Thymus (tissue), 11 donors: ENCODE measurements around the gene TECTA. TPM values are rescaled to one million over a fixed set of nuclear protein-coding genes. Genes with fewer than 3 reads are reported as not detected.

Experiments used
- DNase-seq, 9 donors: peaks; one replicate each; pipeline ENCODE4 v3.0.0-alpha.2; 2013; ENCODE audit warnings: low spot score in 9 of 9, low read depth in 6 of 9, missing footprints in 1 of 9
- H3K27ac ChIP-seq, 2 donors: one replicate each; pipeline ENCODE4 v1.5.1; 2013; ENCODE audit warnings: control low read depth in 1 of 2, low read depth in 1 of 2, low read length in 1 of 2, mild to moderate bottlenecking in 1 of 2, moderate library complexity in 1 of 2
- H3K27me3 ChIP-seq, 2 donors: one replicate each; pipeline ENCODE4 v1.5.1; 2013; ENCODE audit warnings: low read length in 1 of 2; ENCODE audit not compliant: control insufficient read depth in 2 of 2, insufficient read depth in 1 of 2
- H3K36me3 ChIP-seq, 2 donors: one replicate each; pipeline ENCODE4 v1.5.1; 2013; ENCODE audit warnings: low read length in 1 of 2, mild to moderate bottlenecking in 1 of 2, moderate library complexity in 1 of 2; ENCODE audit not compliant: control insufficient read depth in 2 of 2, insufficient read depth in 2 of 2
- H3K4me1 ChIP-seq, 2 donors: one replicate each; pipeline ENCODE4 v1.5.1; 2013; ENCODE audit warnings: low read length in 2 of 2; ENCODE audit not compliant: control insufficient read depth in 2 of 2, insufficient read depth in 2 of 2
- H3K4me3 ChIP-seq, 2 donors: one replicate each; pipeline ENCODE4 v1.5.1; 2013; ENCODE audit warnings: low read length in 2 of 2, control low read depth in 1 of 2, mild to moderate bottlenecking in 1 of 2
- H3K9me3 ChIP-seq, 2 donors: one replicate each; pipeline ENCODE4 v1.5.1; 2013; ENCODE audit warnings: low read length in 1 of 2, mild to moderate bottlenecking in 1 of 2; ENCODE audit not compliant: control insufficient read depth in 2 of 2, insufficient read depth in 1 of 2
- WGBS: extraction: QIAGEN DNeasy Blood & Tissue Kit; methylation state at CpG from one replicate; pipeline ENCODE4 v1.1.7; 2013; 5-methylcytosine and 5-hydroxymethylcytosine counted together
- polyA plus RNA-seq: library from polyadenylated mRNA; stranded (reverse); fragments of 200-250 nt; gene quantifications from one replicate; pipeline ENCODE4 v1.2.3, GENCODE V29; 2013
- total RNA-seq: library from RNA; stranded (reverse); fragments of 120-200 nt; gene quantifications from one replicate; pipeline ENCODE4 v1.2.4, GENCODE V29; 2013
- donor health status: healthy.

TECTA gene
- total and polyA plus RNA-seq, 2 donors: 0.19 to 0.71 TPM

DNA sequence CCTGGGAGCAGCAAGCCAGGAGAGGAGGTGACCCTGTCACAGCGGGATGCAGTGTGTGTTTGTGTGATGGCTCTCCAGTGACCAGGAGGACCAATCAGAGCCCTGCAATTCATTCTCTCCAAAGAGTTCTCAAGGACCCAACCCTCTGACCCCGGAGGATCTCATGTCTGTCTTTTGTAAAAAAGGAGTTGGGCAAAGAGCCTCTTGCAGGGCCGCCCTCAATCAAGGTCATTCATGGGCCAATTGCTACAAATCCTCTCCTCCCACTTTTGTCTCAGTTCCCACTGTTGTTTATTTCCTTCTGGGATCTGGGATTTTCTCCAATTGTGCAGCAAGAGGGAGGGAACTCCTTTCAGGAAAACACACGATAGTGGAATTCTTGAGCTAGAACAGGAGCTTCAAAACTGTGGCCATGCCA is 4.0 kb downstream of the TECTA start:
- Histone ChIP-seq H3K4me1 (no peaks in the 10 kb centered on the region), H3K27me3 (no peaks in the 10 kb centered on the region), H3K9me3 (no peaks in the 10 kb centered on the region), H3K36me3 (no peaks in the 10 kb centered on the region), H3K27ac (no peak overlapping the region), H3K4me3 (no peak overlapping the region)
- 93% methylated on average over 4 of the region's 4 CpGs for WGBS
- no peak for DNase-seq

GRCh38 chr11:121105481-121106195 is 4.6 kb downstream of the TECTA start:
- no peaks in the 10 kb centered on the region for H3K4me1 ChIP-seq
- no peak overlapping the region for H3K27ac ChIP-seq
- WGBS: 95% methylated on average over 6 of the region's 6 CpGs
- H3K36me3 ChIP-seq: no peaks in the 10 kb centered on the region
- no peaks in the 10 kb centered on the region for H3K27me3 ChIP-seq
- no peaks in the 10 kb centered on the region for H3K9me3 ChIP-seq
- DNase-seq: no peak
- no peak overlapping the region for H3K4me3 ChIP-seq

GRCh38 chr11:121106812-121107211 is 5.8 kb downstream of the TECTA start:
- no peak overlapping the region for H3K4me3 ChIP-seq
- 83% methylated on average over 5 of the region's 5 CpGs for WGBS
- H3K36me3 ChIP-seq: no peaks in the 10 kb centered on the region
- peaks cover 0 to 4% of the 10 kb centered on the region in 2 donors for H3K27me3 ChIP-seq
- no peaks in the 10 kb centered on the region for H3K9me3 ChIP-seq
- no peak for DNase-seq
- H3K4me1 ChIP-seq: no peaks in the 10 kb centered on the region
- no peak overlapping the region for H3K27ac ChIP-seq

GRCh38 chr11:121108413-121108812 is 7.4 kb downstream of the TECTA start:
- Histone ChIP-seq H3K4me3 (no peak overlapping the region), H3K27ac (no peak overlapping the region), H3K36me3 (no peaks in the 10 kb centered on the region), H3K27me3 (peaks cover 0 to 8% of the 10 kb centered on the region in 2 donors), H3K9me3 (no peaks in the 10 kb centered on the region), H3K4me1 (no peaks in the 10 kb centered on the region)
- 51% methylated on average over 1 of the region's 1 CpG for WGBS
- no peak for DNase-seq

DNA sequence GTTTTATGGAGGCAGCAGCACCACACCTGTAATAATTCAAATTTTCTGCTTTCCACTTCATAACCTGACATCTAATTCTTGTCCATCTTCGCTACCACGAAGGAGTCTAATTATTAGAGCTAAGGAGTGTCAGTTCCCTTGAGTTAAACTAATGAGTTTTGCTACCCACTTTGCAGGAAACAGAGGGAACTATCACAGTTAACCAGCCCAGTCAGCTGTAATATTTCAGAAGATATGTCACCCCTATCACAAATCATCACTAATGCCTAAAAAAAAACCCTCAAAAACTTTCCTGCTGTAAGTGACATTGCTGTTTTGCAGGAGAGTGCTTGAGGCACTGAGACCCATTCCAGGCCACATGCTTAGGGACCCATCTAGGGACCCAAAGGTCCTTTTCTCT is 8.4 kb downstream of the TECTA start:
- DNase-seq: no peak
- 54% methylated on average over 2 of the region's 2 CpGs for WGBS
- H3K4me3 ChIP-seq: no peak overlapping the region
- H3K27me3 ChIP-seq: peaks cover 0 to 8% of the 10 kb centered on the region in 2 donors
- no peaks in the 10 kb centered on the region for H3K4me1 ChIP-seq
- H3K36me3 ChIP-seq: no peaks in the 10 kb centered on the region
- no peak overlapping the region for H3K27ac ChIP-seq
- H3K9me3 ChIP-seq: no peaks in the 10 kb centered on the region

DNA sequence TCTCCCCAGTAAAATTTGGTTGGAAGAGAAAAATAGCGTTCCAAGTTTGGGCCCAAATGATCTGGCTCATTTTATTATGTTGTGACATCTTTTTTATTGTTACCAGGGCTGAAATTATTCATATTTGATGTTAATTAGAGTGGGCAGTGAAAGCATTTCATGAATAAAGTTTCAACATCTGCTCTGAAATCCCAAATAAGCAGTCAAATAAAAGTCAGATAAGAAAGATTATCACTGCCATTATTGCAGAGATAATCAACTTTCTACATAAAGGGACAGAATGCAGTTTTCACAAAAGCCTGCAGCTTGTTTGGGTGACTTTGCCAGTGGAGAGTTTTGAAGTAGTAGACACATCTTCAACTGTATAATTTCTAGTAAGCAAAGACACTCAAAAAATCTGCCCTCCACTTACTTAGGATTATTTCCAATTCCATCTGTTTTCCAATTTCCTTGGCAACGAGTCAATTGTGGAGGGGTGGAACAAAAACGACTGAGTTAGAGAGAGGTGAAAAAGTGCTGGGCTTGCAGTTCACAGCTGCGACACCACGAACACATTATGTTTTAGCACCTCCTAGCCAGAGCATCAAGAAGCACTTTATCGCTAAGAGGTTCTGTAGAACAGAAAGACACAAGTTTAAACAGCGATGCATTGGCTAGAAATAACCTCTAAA is 9.0 kb downstream of the TECTA start:
- Histone ChIP-seq H3K9me3 (no peaks in the 10 kb centered on the region), H3K4me1 (no peaks in the 10 kb centered on the region), H3K27me3 (peaks cover 0 to 8% of the 10 kb centered on the region in 2 donors), H3K36me3 (no peaks in the 10 kb centered on the region), H3K4me3 (no peak overlapping the region), H3K27ac (no peak overlapping the region)
- WGBS: 80% methylated on average over 7 of the region's 7 CpGs
- no peak for DNase-seq

DNA sequence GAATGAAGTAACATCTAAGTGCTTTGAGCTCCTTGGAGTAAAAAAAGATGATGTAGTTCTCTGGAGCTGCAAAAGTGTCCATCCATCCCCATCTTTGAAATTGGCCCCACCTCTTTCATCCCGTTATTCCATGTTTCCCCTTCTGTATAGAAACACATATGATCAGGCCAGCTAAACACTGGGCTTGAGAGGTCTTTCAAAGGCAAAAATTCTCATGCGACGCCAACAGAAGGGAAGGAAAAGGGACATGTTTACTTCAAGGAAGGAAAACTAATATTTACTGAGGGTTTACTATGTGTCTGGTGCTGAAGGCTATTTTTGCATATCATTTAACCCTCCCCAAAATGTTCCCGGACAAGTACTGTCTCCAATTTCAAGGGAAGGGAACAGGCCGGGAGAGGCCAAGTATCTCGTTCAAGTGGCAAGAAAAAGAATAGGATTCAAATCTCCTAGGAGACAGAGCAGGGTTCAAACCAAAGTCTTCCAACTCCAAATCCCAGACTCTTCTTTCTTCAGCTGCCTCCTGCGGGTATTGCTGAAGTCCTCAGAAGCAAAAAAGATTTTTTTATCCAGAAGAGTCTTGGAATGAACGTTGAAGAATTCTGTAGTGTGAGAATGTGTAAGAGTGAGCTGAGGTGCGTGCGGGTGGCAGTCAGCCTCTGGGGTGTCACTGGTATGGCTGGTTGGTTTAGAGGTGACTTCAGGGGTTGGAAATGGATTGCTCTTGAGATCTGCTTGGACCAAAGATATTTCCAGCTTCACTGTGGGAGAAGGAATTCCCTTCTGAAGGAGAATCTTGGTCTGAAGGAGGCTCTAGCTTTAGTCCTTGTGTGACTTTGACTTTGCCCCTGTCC is 10.1 kb downstream of the TECTA start:
- H3K27me3 ChIP-seq: peaks cover 0 to 8% of the 10 kb centered on the region in 2 donors
- no peaks in the 10 kb centered on the region for H3K9me3 ChIP-seq
- H3K4me1 ChIP-seq: no peaks in the 10 kb centered on the region
- no peak overlapping the region for H3K27ac ChIP-seq
- no peak overlapping the region for H3K4me3 ChIP-seq
- no peaks in the 10 kb centered on the region for H3K36me3 ChIP-seq
- 94% methylated on average over 10 of the region's 10 CpGs for WGBS
- DNase-seq: no peak

DNA sequence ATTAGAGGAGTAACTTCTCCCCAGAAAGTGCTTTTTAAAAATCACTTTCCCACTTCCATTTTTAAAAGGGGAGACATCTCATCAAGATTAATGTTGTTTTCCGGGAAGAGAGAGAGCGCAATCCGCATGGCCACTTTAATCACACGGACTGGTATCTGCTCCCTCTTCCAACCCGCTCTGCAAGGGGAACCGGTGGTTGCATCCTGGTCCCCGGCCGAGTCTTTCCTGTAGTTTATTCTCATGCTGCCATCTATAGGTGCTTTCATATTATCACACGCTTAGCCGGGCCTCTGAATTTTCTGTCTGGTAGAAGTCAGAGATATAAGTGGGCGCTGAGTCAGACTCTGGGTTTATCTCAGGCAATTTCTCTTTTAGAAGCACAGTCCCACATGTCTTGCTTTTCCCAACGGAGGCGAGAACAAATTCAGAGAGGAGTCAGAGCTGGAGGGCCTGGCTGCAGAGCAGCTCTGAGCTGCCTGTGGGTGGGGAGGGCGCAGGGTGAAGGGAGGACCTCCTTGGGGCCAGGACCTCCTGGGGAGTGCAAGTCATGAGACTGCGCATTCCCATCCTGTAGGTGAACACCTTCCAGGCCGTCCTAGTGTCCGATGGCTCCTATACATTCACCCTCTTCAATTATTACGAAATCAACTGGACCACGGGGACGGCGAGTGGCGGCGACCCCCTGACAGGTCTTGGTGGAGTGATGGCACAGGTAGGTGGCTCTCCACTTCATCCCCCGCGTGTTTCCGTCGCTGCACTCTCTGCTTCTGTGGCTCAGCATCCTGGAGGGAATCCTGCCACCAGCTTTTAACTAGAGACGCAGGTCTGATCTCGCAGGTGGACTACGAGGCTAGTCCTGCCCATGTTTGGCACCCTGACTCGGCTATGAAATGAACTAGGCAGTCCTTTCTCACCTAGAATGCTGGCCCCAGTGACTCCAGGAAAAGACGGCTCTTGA is 11.7 kb downstream of the TECTA start:
- peak in 6 of 9 donors; percentile 6 to 44 (median 12) for DNase-seq
- H3K4me3 ChIP-seq: no peak overlapping the region
- H3K36me3 ChIP-seq: no peaks in the 10 kb centered on the region
- H3K27me3 ChIP-seq: peaks cover 0 to 8% of the 10 kb centered on the region in 2 donors
- no peak overlapping the region for H3K27ac ChIP-seq
- H3K4me1 ChIP-seq: no peaks in the 10 kb centered on the region
- WGBS: 52% methylated on average over 32 of the region's 32 CpGs
- no peaks in the 10 kb centered on the region for H3K9me3 ChIP-seq
